K562 (cell line): ENCODE measurements around the gene USP19. TPM values are rescaled to one million over a fixed set of nuclear protein-coding genes. Genes with fewer than 3 reads are reported as not detected.

Experiments
- CBX2 ChIP-seq: fragments of 200-600 bp; sonication (generic); IDR thresholded peaks from one replicate; pipeline ENCODE4 v1.6.1; 2012; ENCODE audit warnings: mild to moderate bottlenecking, low read length, inconsistent platforms; ENCODE audit not compliant: insufficient read depth, poor library complexity, severe bottlenecking
- DMBX1 ChIP-seq: fragments of 250-450 bp; sonication (Bioruptor Pico); IDR thresholded peaks from 2 replicates; pipeline ENCODE4 v1.8.0; 2022; ENCODE audit warnings: inconsistent platforms, mild to moderate bottlenecking, moderate library complexity, borderline replicate concordance
- PCBP1 ChIP-seq: fragments of 200-400 bp; formaldehyde crosslinking; IDR thresholded peaks from 2 replicates; pipeline ENCODE4 v1.6.1; 2018; ENCODE audit warnings: mild to moderate bottlenecking, low read depth, low read length; ENCODE audit not compliant: poor library complexity, severe bottlenecking
- POLR3A ChIP-seq: IDR thresholded peaks from 2 replicates; pipeline ENCODE4 v1.6.1; 2011; ENCODE audit warnings: borderline replicate concordance, mild to moderate bottlenecking, moderate library complexity; ENCODE audit not compliant: insufficient read length, insufficient read depth; ENCODE audit errors: extremely low read depth
- SETDB1 ChIP-seq: IDR thresholded peaks from one replicate; pipeline ENCODE4 v1.6.1; 2012; ENCODE audit warnings: low read length, control low read depth, inconsistent platforms
- TBL1XR1 ChIP-seq, 2 experiments: IDR thresholded peaks; 2 replicates each; pipeline ENCODE4 v1.6.1; 2012; ENCODE audit warnings: improper control_type of control experiment in 2 of 2, low read length in 2 of 2, mild to moderate bottlenecking in 1 of 2
- ZC3H8 ChIP-seq: fragments of 450-650 bp; IDR thresholded peaks from 2 replicates; pipeline ENCODE4 v1.6.1; 2017
- ZNF766 ChIP-seq: fragments of 200-800 bp; sonication (Bioruptor generic); conservative IDR thresholded peaks from 2 replicates; pipeline ENCODE4 v1.6.1; 2016; ENCODE audit warnings: missing genetic modification characterization, missing compliant biosample characterization
- polyA plus RNA-seq, 8 experiments: library from polyadenylated mRNA; depleted of rRNA in 4 of 8; stranded (reverse) in 5 of 8; unstranded in 3 of 8; fragments of >200 nt; fragmentation: Nextera tagmentation in 2 of 8; fragmentation: Illumina TruSeq in 1 of 8; extraction: Ambion mirVana in 2 of 8; extraction: Trizol in 1 of 8; gene quantifications; 2 replicates each; pipeline versions ENCODE4 v1.2.1 to v1.2.3, GENCODE V29; 2011 to 2014; ENCODE audit warnings: inconsistent platforms in 1 of 8, missing spikeins in 1 of 8
- total RNA-seq, 7 experiments: library from RNA; depleted of rRNA in 6 of 7; stranded (reverse); fragments of >200 nt in 6 of 7; fragmentation: Illumina TruSeq in 2 of 7; extraction: Trizol in 2 of 7; gene quantifications; 2 replicates each; pipeline versions ENCODE4 v1.2.1 to v1.2.3, GENCODE V29; 2011 to 2021; ENCODE audit warnings: low replicate concordance in 1 of 7
- TF ChIP-seq, protein P1 (sequence below), 2 experiments: fragments of 450-650 bp; IDR thresholded peaks; 2 replicates each; pipeline ENCODE4 v1.6.1; 2018; ENCODE audit warnings: mild to moderate bottlenecking in 2 of 2, low read depth in 1 of 2; ENCODE audit not compliant: partially characterized antibody in 2 of 2
- TF ChIP-seq, protein P2 (sequence below), 2 experiments: fragments of 450-650 bp; formaldehyde crosslinking in 1 of 2; IDR thresholded peaks; 2 replicates each; pipeline versions ENCODE4 v1.4.0 to v1.6.1; 2014 to 2020; ENCODE audit warnings: mild to moderate bottlenecking in 2 of 2, borderline replicate concordance in 1 of 2, low read depth in 1 of 2
- TF ChIP-seq, protein P3 (sequence below): fragments of 450-650 bp; IDR thresholded peaks from 2 replicates; pipeline ENCODE4 v1.6.1; 2018; ENCODE audit warnings: mild to moderate bottlenecking, low read depth; ENCODE audit not compliant: partially characterized antibody

USP19 gene
- total and polyA plus RNA-seq, 9 of the 15 experiments (the other 6 are each of a cell fraction or from before 2014, with no cell fraction given), result 0.24 to 65.9 (median 36.9) TPM

DNA sequence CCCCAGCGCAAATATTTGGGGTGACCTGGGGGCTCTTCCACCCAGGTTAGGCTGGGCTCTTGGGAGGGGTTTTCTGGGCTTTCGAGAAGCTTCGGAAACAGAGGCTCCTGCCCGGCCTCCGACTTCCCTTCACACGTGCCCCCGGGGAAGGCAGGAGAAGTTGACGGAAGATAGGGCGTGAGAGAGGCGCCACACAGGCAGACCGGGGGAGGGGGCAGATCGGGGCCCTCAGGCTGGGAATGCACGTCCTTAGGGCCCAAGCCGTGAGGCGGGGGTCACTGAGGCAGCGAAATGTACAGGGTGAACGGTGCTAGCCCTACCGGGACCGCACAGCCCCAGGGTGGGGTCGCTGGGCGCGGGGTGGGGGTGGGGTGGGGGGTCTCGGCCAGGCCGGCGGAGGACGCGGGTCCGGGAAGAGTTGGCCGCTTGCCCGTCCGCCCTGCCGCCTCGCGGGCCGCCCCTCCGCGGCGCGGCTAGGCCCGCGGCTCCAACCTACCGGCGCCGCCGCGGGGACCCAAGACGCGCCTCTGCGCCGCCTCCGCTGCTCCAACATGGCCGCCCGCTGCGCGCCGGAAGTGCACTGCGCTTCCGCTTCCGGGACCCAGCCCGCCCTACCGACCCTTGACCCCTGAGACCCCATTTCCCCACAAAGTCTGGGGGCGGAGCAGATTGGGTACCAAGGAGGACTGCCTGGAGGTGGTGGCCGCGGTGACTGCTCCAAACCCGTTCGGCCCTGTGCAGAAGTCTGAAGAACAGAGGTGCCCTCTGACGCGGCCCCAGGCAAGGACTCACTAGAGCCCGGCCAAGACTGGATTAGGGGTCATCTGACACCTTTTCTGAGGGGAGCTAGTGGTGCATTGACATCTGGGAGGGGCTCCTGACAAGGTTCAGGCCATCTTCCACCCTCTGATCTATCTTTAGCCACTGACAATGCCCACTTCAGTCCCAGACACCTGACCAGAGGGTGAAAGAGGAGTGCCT is 45.4 kb upstream of the USP19 start, which contains the start of gene CCDC71 (continued):
- TF ChIP-seq ZNF766 (CRISPR knock-in tag), result peak; percentile 57; the same call in 1 of the 2 replicates
- no peak for TF ChIP-seq TBL1XR1 (IDR thresholded peaks at IDR 0.05; ENCODE audit: low read length in 2 of 2)
- no peak for TF ChIP-seq POLR3A
- TF ChIP-seq ZC3H8, result no peak
- TF ChIP-seq SETDB1, result no peak
- TF ChIP-seq, protein P1, sequence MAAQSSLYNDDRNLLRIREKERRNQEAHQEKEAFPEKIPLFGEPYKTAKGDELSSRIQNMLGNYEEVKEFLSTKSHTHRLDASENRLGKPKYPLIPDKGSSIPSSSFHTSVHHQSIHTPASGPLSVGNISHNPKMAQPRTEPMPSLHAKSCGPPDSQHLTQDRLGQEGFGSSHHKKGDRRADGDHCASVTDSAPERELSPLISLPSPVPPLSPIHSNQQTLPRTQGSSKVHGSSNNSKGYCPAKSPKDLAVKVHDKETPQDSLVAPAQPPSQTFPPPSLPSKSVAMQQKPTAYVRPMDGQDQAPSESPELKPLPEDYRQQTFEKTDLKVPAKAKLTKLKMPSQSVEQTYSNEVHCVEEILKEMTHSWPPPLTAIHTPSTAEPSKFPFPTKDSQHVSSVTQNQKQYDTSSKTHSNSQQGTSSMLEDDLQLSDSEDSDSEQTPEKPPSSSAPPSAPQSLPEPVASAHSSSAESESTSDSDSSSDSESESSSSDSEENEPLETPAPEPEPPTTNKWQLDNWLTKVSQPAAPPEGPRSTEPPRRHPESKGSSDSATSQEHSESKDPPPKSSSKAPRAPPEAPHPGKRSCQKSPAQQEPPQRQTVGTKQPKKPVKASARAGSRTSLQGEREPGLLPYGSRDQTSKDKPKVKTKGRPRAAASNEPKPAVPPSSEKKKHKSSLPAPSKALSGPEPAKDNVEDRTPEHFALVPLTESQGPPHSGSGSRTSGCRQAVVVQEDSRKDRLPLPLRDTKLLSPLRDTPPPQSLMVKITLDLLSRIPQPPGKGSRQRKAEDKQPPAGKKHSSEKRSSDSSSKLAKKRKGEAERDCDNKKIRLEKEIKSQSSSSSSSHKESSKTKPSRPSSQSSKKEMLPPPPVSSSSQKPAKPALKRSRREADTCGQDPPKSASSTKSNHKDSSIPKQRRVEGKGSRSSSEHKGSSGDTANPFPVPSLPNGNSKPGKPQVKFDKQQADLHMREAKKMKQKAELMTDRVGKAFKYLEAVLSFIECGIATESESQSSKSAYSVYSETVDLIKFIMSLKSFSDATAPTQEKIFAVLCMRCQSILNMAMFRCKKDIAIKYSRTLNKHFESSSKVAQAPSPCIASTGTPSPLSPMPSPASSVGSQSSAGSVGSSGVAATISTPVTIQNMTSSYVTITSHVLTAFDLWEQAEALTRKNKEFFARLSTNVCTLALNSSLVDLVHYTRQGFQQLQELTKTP (IDR thresholded peaks at IDR 0.05; ENCODE audit: low read depth in 1 of 2, partially characterized antibody in 2 of 2), result no peak
- TF ChIP-seq PCBP1, result no peak
- TF ChIP-seq, protein P2, sequence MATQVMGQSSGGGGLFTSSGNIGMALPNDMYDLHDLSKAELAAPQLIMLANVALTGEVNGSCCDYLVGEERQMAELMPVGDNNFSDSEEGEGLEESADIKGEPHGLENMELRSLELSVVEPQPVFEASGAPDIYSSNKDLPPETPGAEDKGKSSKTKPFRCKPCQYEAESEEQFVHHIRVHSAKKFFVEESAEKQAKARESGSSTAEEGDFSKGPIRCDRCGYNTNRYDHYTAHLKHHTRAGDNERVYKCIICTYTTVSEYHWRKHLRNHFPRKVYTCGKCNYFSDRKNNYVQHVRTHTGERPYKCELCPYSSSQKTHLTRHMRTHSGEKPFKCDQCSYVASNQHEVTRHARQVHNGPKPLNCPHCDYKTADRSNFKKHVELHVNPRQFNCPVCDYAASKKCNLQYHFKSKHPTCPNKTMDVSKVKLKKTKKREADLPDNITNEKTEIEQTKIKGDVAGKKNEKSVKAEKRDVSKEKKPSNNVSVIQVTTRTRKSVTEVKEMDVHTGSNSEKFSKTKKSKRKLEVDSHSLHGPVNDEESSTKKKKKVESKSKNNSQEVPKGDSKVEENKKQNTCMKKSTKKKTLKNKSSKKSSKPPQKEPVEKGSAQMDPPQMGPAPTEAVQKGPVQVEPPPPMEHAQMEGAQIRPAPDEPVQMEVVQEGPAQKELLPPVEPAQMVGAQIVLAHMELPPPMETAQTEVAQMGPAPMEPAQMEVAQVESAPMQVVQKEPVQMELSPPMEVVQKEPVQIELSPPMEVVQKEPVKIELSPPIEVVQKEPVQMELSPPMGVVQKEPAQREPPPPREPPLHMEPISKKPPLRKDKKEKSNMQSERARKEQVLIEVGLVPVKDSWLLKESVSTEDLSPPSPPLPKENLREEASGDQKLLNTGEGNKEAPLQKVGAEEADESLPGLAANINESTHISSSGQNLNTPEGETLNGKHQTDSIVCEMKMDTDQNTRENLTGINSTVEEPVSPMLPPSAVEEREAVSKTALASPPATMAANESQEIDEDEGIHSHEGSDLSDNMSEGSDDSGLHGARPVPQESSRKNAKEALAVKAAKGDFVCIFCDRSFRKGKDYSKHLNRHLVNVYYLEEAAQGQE (IDR thresholded peaks at IDR 0.05; ENCODE audit: borderline replicate concordance), result no peak
- TF ChIP-seq, protein P2 (CRISPR knock-in tag; IDR thresholded peaks at IDR 0.05; ENCODE audit: low read depth), result no peak
- TF ChIP-seq, protein P3, sequence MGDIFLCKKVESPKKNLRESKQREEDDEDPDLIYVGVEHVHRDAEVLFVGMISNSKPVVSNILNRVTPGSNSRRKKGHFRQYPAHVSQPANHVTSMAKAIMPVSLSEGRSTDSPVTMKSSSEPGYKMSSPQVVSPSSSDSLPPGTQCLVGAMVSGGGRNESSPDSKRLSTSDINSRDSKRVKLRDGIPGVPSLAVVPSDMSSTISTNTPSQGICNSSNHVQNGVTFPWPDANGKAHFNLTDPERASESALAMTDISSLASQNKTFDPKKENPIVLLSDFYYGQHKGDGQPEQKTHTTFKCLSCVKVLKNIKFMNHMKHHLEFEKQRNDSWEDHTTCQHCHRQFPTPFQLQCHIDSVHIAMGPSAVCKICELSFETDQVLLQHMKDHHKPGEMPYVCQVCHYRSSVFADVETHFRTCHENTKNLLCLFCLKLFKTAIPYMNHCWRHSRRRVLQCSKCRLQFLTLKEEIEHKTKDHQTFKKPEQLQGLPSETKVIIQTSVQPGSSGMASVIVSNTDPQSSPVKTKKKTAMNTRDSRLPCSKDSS, result no peak
- peak; percentile 79 for TF ChIP-seq DMBX1 (CRISPR knock-in tag)
- no peak for TF ChIP-seq CBX2
